GM18951 (cell line): ENCODE data around the gene NET1.

Source experiments
- POLR2A ChIP-seq: IDR thresholded peaks from 4 replicates; pipeline ENCODE4 v1.6.1; 2011; ENCODE audit warnings: mild to moderate bottlenecking; ENCODE audit not compliant: insufficient read length, insufficient read depth; ENCODE audit errors: extremely low read depth
- in situ Hi-C: fragments of 300-500 bp; cut with MboI; formaldehyde crosslinking; loops from one replicate; pipeline ENCODE4 v1.12.0; 2022; ENCODE audit warnings: low sequenced_read_pairs, mixed read lengths, inconsistent platforms; ENCODE audit not compliant: unreplicated experiment

The NET1 gene

DNA sequence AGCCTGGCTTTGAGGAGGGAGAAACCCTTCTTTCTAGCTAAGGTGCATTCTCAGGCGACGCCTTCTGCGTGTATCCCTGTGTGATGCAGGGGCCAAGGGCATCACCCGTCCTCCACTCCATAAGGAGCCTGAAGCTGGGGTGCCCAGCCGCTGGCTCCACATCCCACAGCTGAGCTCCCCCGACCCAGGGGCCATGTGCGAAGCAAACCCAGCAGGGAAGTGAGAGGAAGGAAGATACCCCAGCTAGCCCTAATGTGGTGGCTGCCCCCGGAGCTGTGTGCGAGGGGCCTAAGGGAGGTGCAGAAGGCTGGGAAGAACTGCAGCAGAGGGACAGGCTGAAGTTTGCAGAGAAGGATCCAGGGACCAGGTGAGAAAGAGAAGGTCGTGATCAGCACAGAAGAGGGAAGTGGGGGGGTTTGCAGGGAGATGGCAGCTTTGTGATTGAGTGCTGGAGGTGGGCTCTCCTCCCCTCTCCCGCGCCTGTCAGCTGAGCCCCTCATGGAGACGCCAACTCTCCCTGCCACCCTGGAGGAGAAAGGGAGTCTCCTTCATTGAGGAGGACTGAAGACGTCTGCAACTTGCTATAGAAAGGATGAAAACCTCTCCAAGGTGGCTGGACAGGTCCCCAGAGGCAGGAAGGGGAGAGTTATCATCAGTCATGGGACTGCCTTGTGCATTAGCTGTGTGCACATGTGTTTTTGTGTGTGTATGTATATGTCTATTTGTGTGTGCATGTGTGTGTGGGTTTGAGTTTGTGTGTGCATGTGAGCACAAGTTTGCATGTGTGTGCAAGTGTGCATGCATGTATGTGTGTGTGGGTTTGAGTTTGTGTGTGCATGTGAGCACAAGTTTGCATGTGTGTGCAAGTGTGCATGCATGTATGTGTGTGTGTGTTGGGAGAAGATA, 90.5 kb downstream of the NET1 start:
- in situ Hi-C loops, result no loop called here
- TF ChIP-seq POLR2A, result no peak

DNA sequence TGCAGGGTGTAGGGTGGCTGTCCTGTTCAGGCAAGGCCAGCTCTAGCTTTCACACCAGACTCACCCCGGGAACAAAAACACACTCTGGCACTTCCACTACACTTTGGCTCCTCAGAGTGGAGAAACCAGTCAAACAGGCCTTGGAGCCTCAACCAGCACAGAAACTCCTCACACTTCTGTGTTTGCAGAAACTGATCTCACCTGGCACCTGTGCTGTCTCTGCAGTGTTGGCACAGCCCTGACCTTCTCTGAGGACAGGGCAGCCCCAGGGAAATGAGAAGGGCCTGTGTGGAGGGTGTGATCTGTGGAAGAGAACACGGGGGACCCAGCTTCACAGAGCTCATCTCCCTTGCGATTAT, 91.1 kb downstream of the NET1 start:
- in situ Hi-C loops, result no loop called here

DNA sequence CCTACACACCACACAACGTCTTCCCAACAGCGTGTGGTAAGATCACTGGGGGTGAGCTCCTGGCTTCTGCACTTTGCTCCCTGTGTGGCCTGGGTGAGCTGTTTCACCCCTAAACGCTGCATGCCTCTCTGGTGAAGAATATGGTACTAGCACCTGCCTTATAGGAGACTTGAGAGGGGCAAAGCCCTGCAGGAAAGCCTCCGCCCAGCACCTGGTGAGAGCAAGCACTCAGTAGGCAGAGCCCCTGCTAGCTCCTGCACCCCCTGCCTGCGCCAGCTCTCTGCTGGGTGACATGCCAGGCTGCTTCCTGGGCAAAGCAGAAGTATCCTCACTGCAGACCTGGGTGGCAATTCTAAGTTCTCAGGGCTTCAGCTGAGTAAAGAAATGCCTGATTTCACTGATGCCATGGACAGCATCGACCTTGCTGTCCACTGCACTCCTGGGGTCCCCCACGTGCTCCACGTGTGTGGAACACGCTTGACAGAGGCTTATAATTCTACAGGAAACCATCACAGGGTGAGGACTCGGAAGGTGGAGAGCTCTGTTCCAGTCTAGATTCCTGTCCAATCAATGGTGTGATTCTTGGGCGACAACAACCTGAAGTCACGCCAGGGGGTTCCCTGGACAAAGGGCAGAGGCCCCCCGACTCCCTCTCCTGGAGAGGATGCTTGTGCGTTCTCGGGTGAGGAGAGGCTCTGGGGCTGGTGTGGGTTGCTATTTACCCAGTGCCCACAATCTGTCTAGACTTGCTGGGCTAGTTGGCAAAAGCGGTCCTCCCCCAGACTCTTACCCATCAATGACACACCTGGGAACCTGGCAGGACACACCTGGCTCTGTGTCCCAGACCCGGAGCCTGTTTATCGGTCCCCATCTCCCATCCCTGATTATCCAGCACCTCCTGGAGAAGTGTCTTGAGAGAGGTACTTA, 92.1 kb downstream of the NET1 start:
- no peak for TF ChIP-seq POLR2A
- in situ Hi-C loops, result no loop called here

More for the DNA sequence above, 91.1 kb downstream of the NET1 start:
- TF ChIP-seq POLR2A, result no peak

DNA sequence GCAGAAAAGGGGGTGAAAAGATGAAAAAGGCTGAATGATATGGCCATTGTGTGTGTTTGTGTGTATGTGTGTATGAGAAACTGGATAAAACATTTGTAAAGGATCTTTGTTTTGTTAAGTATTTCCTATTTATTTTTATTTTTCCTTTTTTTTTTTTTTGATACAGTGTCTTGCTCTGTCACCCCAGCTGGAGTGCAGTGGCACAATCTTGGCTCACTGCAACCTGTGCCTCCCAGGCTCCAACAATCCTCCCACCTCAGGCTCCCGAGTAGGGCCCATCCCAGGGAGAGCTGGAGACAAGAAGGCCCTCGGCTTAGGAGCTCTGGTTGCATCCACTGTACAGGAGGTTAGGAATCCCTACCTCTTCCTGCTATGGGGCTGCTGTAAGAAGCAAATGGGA, 93.9 kb downstream of the NET1 start:
- in situ Hi-C loops, result no loop called here
- no peak for TF ChIP-seq POLR2A

DNA sequence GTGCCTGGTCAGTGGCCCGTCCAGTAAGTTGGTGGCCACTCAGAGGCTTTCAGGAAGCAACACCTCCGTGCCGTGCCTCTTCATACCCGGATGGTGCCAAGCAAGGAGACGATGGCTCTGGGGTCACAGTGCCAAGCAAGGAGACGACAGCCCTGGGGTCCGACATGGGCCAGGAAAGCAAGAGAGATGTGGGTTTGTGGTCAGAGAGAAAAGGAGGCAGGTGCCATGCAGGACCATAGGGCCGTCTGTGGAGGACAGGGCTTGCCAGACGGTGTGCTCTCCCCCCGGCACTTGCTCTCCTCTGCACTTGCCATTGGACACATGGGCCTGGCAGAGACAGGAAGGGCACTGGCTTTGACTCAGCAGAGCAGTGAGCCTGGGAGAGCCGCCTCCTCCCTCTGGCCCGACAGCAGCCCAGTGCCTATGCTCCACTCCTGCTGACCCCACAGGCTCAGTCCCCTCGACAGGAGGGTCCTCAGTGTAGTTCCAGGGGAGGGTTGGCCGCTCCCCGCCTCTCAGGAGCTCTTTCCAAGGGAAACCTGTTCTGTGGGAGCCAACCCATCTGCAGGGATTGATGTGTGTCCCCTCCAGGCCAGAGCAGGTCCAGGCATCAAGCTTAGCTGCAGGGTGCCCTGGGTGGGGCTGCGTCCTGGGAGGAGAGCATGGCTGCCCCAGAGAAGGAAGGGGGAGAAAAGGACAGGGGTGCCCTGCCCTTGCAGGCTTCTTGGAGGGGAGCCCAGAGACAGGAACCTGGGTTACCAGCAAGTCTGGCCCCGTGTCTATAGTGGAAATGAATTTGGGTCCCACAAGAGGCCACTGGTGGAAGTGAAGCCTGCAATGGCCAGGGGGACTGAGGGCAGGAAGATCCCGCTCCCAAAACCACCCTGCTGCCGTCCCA, 94.6 kb downstream of the NET1 start:
- no peak for TF ChIP-seq POLR2A
- in situ Hi-C loops, result no loop called here

DNA sequence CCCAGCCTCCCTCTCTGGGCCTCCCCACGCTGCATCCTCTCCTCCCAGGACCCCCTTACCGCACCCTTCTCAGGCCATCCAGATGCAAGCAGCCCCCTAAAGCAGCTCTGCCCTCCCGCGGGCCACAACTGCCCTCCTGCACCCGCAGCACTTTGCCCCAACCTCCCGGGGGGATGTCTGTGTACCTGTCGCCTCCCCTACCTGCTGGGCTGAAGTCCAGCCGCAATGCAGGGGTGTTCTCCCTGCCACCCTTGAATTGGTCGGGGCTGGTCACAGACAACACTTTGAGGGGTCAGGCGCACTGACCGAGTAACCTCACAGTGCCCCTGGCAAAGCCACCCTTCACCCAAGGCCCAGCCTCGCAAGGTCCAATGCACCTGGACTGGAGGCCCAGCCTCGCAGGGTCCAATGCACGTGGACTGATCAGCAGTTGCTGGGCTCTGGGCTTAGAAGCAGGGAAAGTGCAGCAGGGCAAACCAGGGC, 95.3 kb downstream of the NET1 start:
- TF ChIP-seq POLR2A, result no peak
- in situ Hi-C loops, result no loop called here

DNA sequence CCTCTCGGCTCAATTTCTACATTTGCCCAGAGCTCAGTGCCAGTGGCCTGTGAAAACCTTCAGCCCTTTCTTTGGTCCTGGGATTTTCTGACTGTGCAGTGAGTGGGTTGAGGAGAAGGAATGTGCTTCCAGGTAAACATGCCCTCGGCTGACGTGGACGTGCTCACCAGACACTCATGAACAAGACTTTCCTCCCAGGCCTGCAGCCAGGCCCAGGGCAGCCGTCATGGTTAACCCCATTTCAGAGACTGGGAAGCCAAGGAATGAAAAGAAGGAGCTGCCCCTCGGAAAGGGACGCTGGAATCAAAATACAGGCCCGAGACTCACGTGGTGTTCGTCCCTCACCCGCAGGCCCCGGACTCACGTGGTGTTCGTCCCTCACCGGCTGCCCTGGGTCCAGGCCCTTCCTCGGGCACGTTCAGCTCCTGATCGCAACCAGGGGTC, 95.8 kb downstream of the NET1 start:
- in situ Hi-C loops, result no loop called here
- TF ChIP-seq POLR2A, result no peak
